GM12878 (cell line): ENCODE results near the gene MAST1. TPM values are rescaled to one million over a fixed set of nuclear protein-coding genes. Genes with fewer than 3 reads are reported as not detected.

Source experiments
- BRCA1 ChIP-seq: IDR thresholded peaks from 2 replicates; pipeline ENCODE4 v1.6.1; 2011; ENCODE audit warnings: low read depth, low read length, improper control_type of control experiment
- CHD2 ChIP-seq: IDR thresholded peaks from 2 replicates; pipeline ENCODE4 v1.6.1; 2011; ENCODE audit warnings: low read depth, low read length, improper control_type of control experiment, borderline replicate concordance
- ELK1 ChIP-seq: IDR thresholded peaks from 2 replicates; pipeline ENCODE4 v1.6.1; 2012; ENCODE audit warnings: low read depth, low read length, improper control_type of control experiment
- KDM1A ChIP-seq: fragments of 200-600 bp; sonication (generic); IDR thresholded peaks from 2 replicates; pipeline ENCODE4 v1.6.1; 2016; ENCODE audit warnings: borderline replicate concordance
- LARP7 ChIP-seq: fragments of 450-650 bp; IDR thresholded peaks from 2 replicates; pipeline ENCODE4 v1.6.1; 2017; ENCODE audit warnings: mild to moderate bottlenecking
- NFYA ChIP-seq: IDR thresholded peaks from 2 replicates; pipeline ENCODE4 v1.6.1; 2011; ENCODE audit warnings: low read depth, mild to moderate bottlenecking, low read length, improper control_type of control experiment, borderline replicate concordance
- NRF1 ChIP-seq: conservative IDR thresholded peaks from 2 replicates; pipeline ENCODE4 v1.6.1; 2011; ENCODE audit warnings: mild to moderate bottlenecking, low read depth, low read length, improper control_type of control experiment
- POLR2AphosphoS5 ChIP-seq: IDR thresholded peaks from 2 replicates; pipeline ENCODE4 v1.6.1; 2011; ENCODE audit warnings: mild to moderate bottlenecking, low read length, inconsistent platforms
- RBBP5 ChIP-seq: fragments of 200-600 bp; sonication (generic); conservative IDR thresholded peaks from 2 replicates; pipeline ENCODE4 v1.6.1; 2016
- SREBF1 ChIP-seq: IDR thresholded peaks from 2 replicates; pipeline ENCODE4 v1.6.1; 2012; ENCODE audit warnings: mild to moderate bottlenecking, low read length
- STAT1 ChIP-seq: fragments of 450-650 bp; conservative IDR thresholded peaks from 2 replicates; pipeline ENCODE4 v1.6.1; 2014; ENCODE audit warnings: antibody characterized with exemption, mild to moderate bottlenecking
- SUZ12 ChIP-seq: fragments of 200-600 bp; sonication (generic); IDR thresholded peaks from one replicate; pipeline ENCODE4 v1.6.1; 2018; ENCODE audit warnings: antibody characterized with exemption, mild to moderate bottlenecking; ENCODE audit not compliant: unreplicated experiment
- USF1 ChIP-seq: IDR thresholded peaks from 2 replicates; pipeline ENCODE4 v1.6.1; 2011; ENCODE audit warnings: borderline replicate concordance, low read depth, mild to moderate bottlenecking, moderate library complexity, mixed read lengths, low read length; ENCODE audit not compliant: insufficient read depth; ENCODE audit errors: extremely low read length
- USF2 ChIP-seq: IDR thresholded peaks from 2 replicates; pipeline ENCODE4 v1.6.1; 2011; ENCODE audit warnings: low read depth, low read length, improper control_type of control experiment, borderline replicate concordance
- WRNIP1 ChIP-seq: IDR thresholded peaks from 2 replicates; pipeline ENCODE4 v1.6.1; 2011; ENCODE audit warnings: low read depth, low read length, improper control_type of control experiment, borderline replicate concordance
- ZBED1 ChIP-seq: IDR thresholded peaks from 2 replicates; pipeline ENCODE4 v1.6.1; 2016; ENCODE audit warnings: borderline replicate concordance
- polyA plus RNA-seq, 11 experiments: library from polyadenylated mRNA; depleted of rRNA in 4 of 11; unstranded in 6 of 11; stranded (reverse) in 5 of 11; fragments of >200 nt; fragmentation: Nextera tagmentation in 4 of 11; fragmentation: Illumina TruSeq in 1 of 11; extraction: Ambion mirVana in 4 of 11; extraction: Trizol in 1 of 11; gene quantifications; 1 replicate in 1 of 11; 2 replicates in 10 of 11; pipeline versions ENCODE4 v1.2.1 to v1.2.3, GENCODE V29; 2011 to 2016; ENCODE audit warnings: inconsistent platforms in 2 of 11, missing spikeins in 2 of 11, low read depth in 1 of 11
- total RNA-seq, 4 experiments: library from RNA; depleted of rRNA in 3 of 4; stranded (reverse); fragments of >200 nt in 3 of 4; fragmentation: Illumina TruSeq in 1 of 4; extraction: Trizol in 1 of 4; gene quantifications; 2 replicates each; pipeline versions ENCODE4 v1.2.1 to v1.2.3, GENCODE V29; 2013 to 2021
- TF ChIP-seq, protein P1 (sequence below): IDR thresholded peaks from 2 replicates; pipeline ENCODE4 v1.6.1; 2012; ENCODE audit warnings: improper control_type of control experiment, low read depth, low read length; ENCODE audit not compliant: insufficient replicate concordance
- TF ChIP-seq, protein P2 (sequence below): fragments of 450-650 bp; IDR thresholded peaks from 2 replicates; pipeline ENCODE4 v1.6.1; 2017; ENCODE audit warnings: antibody characterized with exemption, mild to moderate bottlenecking, moderate library complexity

Gene MAST1
- total and polyA plus RNA-seq, 10 of the 15 experiments (the other 5 are each of a cell fraction or from before 2014, with no cell fraction given) = 0.08 to 0.79 (median 0.44) TPM; not detected in 1

DNA sequence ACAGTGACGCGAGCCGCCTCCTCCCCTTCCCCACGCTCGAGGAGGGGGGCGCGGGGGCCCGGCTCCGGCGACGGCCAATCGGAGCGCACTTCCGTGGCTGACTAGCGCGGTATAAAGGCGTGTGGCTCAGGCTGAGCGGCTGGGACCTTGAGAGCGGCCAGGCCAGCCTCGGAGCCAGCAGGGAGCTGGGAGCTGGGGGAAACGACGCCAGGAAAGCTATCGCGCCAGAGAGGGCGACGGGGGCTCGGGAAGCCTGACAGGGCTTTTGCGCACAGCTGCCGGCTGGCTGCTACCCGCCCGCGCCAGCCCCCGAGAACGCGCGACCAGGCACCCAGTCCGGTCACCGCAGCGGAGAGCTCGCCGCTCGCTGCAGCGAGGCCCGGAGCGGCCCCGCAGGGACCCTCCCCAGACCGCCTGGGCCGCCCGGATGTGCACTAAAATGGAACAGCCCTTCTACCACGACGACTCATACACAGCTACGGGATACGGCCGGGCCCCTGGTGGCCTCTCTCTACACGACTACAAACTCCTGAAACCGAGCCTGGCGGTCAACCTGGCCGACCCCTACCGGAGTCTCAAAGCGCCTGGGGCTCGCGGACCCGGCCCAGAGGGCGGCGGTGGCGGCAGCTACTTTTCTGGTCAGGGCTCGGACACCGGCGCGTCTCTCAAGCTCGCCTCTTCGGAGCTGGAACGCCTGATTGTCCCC lies 46.8 kb upstream of the MAST1 start, which contains the start of gene JUNB (continued):
- TF ChIP-seq CHD2 = peak; percentile 86; the same call in 1 of the 2 replicates
- TF ChIP-seq SUZ12 = no peak
- TF ChIP-seq USF1 = no peak
- peak; percentile 100 for TF ChIP-seq POLR2AphosphoS5
- TF ChIP-seq, protein P1, sequence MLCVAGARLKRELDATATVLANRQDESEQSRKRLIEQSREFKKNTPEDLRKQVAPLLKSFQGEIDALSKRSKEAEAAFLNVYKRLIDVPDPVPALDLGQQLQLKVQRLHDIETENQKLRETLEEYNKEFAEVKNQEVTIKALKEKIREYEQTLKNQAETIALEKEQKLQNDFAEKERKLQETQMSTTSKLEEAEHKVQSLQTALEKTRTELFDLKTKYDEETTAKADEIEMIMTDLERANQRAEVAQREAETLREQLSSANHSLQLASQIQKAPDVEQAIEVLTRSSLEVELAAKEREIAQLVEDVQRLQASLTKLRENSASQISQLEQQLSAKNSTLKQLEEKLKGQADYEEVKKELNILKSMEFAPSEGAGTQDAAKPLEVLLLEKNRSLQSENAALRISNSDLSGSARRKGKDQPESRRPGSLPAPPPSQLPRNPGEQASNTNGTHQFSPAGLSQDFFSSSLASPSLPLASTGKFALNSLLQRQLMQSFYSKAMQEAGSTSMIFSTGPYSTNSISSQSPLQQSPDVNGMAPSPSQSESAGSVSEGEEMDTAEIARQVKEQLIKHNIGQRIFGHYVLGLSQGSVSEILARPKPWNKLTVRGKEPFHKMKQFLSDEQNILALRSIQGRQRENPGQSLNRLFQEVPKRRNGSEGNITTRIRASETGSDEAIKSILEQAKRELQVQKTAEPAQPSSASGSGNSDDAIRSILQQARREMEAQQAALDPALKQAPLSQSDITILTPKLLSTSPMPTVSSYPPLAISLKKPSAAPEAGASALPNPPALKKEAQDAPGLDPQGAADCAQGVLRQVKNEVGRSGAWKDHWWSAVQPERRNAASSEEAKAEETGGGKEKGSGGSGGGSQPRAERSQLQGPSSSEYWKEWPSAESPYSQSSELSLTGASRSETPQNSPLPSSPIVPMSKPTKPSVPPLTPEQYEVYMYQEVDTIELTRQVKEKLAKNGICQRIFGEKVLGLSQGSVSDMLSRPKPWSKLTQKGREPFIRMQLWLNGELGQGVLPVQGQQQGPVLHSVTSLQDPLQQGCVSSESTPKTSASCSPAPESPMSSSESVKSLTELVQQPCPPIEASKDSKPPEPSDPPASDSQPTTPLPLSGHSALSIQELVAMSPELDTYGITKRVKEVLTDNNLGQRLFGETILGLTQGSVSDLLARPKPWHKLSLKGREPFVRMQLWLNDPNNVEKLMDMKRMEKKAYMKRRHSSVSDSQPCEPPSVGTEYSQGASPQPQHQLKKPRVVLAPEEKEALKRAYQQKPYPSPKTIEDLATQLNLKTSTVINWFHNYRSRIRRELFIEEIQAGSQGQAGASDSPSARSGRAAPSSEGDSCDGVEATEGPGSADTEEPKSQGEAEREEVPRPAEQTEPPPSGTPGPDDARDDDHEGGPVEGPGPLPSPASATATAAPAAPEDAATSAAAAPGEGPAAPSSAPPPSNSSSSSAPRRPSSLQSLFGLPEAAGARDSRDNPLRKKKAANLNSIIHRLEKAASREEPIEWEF = peak; percentile 39
- no peak; the same call in 1 of the 2 replicates for TF ChIP-seq NRF1
- peak; percentile 97 for TF ChIP-seq ZBED1
- TF ChIP-seq USF2 = no peak; the same call in 1 of the 2 replicates
- TF ChIP-seq WRNIP1 = no peak
- TF ChIP-seq SREBF1 = no peak
- TF ChIP-seq ELK1 = peak; percentile 83
- no peak for TF ChIP-seq NFYA
- peak; percentile 74; the same call in 1 of the 2 replicates for TF ChIP-seq STAT1
- TF ChIP-seq BRCA1 = no peak
- TF ChIP-seq KDM1A = no peak
- TF ChIP-seq, protein P2, sequence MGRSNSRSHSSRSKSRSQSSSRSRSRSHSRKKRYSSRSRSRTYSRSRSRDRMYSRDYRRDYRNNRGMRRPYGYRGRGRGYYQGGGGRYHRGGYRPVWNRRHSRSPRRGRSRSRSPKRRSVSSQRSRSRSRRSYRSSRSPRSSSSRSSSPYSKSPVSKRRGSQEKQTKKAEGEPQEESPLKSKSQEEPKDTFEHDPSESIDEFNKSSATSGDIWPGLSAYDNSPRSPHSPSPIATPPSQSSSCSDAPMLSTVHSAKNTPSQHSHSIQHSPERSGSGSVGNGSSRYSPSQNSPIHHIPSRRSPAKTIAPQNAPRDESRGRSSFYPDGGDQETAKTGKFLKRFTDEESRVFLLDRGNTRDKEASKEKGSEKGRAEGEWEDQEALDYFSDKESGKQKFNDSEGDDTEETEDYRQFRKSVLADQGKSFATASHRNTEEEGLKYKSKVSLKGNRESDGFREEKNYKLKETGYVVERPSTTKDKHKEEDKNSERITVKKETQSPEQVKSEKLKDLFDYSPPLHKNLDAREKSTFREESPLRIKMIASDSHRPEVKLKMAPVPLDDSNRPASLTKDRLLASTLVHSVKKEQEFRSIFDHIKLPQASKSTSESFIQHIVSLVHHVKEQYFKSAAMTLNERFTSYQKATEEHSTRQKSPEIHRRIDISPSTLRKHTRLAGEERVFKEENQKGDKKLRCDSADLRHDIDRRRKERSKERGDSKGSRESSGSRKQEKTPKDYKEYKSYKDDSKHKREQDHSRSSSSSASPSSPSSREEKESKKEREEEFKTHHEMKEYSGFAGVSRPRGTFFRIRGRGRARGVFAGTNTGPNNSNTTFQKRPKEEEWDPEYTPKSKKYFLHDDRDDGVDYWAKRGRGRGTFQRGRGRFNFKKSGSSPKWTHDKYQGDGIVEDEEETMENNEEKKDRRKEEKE = peak; percentile 72; the same call in 1 of the 2 replicates
- no peak for TF ChIP-seq RBBP5
- TF ChIP-seq LARP7 = peak; percentile 100
